ENCODE results near the gene SOX8.

Gene SOX8

GRCh38 chr16:1014771-1015495, 33.4 kb downstream of the SOX8 start:
- DNase-seq (ENCODE audit: extremely low read depth, low read depth) = no peak
- TF ChIP-seq CTCF (IDR thresholded peaks at IDR 0.05; ENCODE audit: low read depth, low read length) = no peak

GRCh38 chr16:1018447-1019198, 37.1 kb downstream of the SOX8 start:
- no peak for DNase-seq (ENCODE audit: extremely low read depth, low read depth)
- TF ChIP-seq CTCF (IDR thresholded peaks at IDR 0.05; ENCODE audit: low read depth, low read length) = no peak

GRCh38 chr16:1019231-1020090, 37.9 kb downstream of the SOX8 start:
- DNase-seq (ENCODE audit: extremely low read depth, low read depth) = peak; percentile 44
- no peak for TF ChIP-seq CTCF (IDR thresholded peaks at IDR 0.05; ENCODE audit: low read depth, low read length)

- no peak for TF ChIP-seq CTCF (IDR thresholded peaks at IDR 0.05; ENCODE audit: low read depth, low read length)
- DNase-seq (ENCODE audit: extremely low read depth, low read depth) = no peak
Observed at GRCh38 chr16:1020091-1020399, 38.5 kb downstream of the SOX8 start.

GRCh38 chr16:1020591-1020990, 39.0 kb downstream of the SOX8 start:
- DNase-seq (ENCODE audit: extremely low read depth, low read depth) = no peak
- no peak for TF ChIP-seq CTCF (IDR thresholded peaks at IDR 0.05; ENCODE audit: low read depth, low read length)

GRCh38 chr16:1021553-1022160, 40.1 kb downstream of the SOX8 start:
- no peak for DNase-seq (ENCODE audit: extremely low read depth, low read depth)
- no peak for TF ChIP-seq CTCF (IDR thresholded peaks at IDR 0.05; ENCODE audit: low read depth, low read length)
